Astrocyte of the cerebellum (primary cell): ENCODE data around the gene TRAPPC14.
"Not testable (repeated sequence)": the region's sequence is repeated elsewhere in the genome, so short reads cannot be mapped to it uniquely, and the experiment has no call there.

ENCODE experiments used
- DNase-seq: peaks from one replicate; pipeline ENCODE4 v3.0.0-alpha.2; 2011; ENCODE audit warnings: low read depth
- H3K4me3 ChIP-seq: 2 replicates; pipeline ENCODE4 v1.5.1; 2011; ENCODE audit warnings: mild to moderate bottlenecking, low read depth, low read length, moderate library complexity
- CTCF ChIP-seq: IDR thresholded peaks from 2 replicates; pipeline ENCODE4 v1.5.1; 2012; ENCODE audit warnings: low read length, low read depth, moderate library complexity, mild to moderate bottlenecking; ENCODE audit errors: missing control alignments
- in situ Hi-C: cut with HindIII; loops from 2 replicates; pipeline ENCODE4 v1.10.0; 2017; ENCODE audit warnings: low sequenced_read_pairs

TRAPPC14 gene

GRCh38 chr7:100132697-100133151 is 25.8 kb downstream of the TRAPPC14 start:
- peak; percentile 38 for DNase-seq
- no peak overlapping the region for H3K4me3 ChIP-seq

GRCh38 chr7:100132126-100132525 is 26.4 kb downstream of the TRAPPC14 start:
- no peak for DNase-seq
- no peak for TF ChIP-seq CTCF
- in situ Hi-C loops = no loop called here
- no peak overlapping the region for H3K4me3 ChIP-seq

More at GRCh38 chr7:100132697-100133151, 25.8 kb downstream of the TRAPPC14 start:
- in situ Hi-C loops = no loop called here
- peak; percentile 93 for TF ChIP-seq CTCF

GRCh38 chr7:100130608-100131453 is 27.7 kb downstream of the TRAPPC14 start:
- in situ Hi-C loops = no loop called here
- TF ChIP-seq CTCF = peak; percentile 66
- DNase-seq = no peak
- no peak overlapping the region for H3K4me3 ChIP-seq

- DNase-seq, in situ Hi-C loops: not testable (repeated sequence)
Measured at GRCh38 chr7:100130220-100130607, 28.3 kb downstream of the TRAPPC14 start.

GRCh38 chr7:100128637-100128963 is 29.9 kb downstream of the TRAPPC14 start:
- no peak overlapping the region for H3K4me3 ChIP-seq
- in situ Hi-C loops = no loop called here
- no peak for TF ChIP-seq CTCF
- no peak for DNase-seq

More at GRCh38 chr7:100130220-100130607, 28.3 kb downstream of the TRAPPC14 start:
- H3K4me3 ChIP-seq = not testable (repeated sequence)

- H3K4me3 ChIP-seq = peak overlapping the region; percentile 86
- DNase-seq = no peak
- in situ Hi-C loops = no loop called here
- TF ChIP-seq CTCF = no peak
Measured at GRCh38 chr7:100127866-100128636, 30.5 kb downstream of the TRAPPC14 start.
